CD4-positive, alpha-beta T cell (primary cell): Measurements from ENCODE around the gene FBXO44. TPM values are rescaled to one million over a fixed set of nuclear protein-coding genes. Genes with fewer than 3 reads are reported as not detected.

Source experiments
- ATAC-seq: fragments of 200-7000 bp; cut with Tn5 transposase; one replicate; pipeline ENCODE4 v1.10.0; 2022; ENCODE audit warnings: mild to moderate bottlenecking; ENCODE audit not compliant: poor library complexity
- CTCF ChIA-PET: fragments of 350-600 bp; sonication (Branson Sonifier 250); formaldehyde crosslinking; loops from one replicate; lab custom pipeline; 2021; ENCODE audit warnings: antibody characterized with exemption, inconsistent platforms; lab: Charles Lee
- POLR2A ChIA-PET: fragments of 350-600 bp; sonication (Branson Sonifier 250); formaldehyde crosslinking; loops from one replicate; lab custom pipeline; 2021; ENCODE audit warnings: antibody characterized with exemption, inconsistent platforms; lab: Charles Lee
- DNase-seq, 14 experiments: peaks; one replicate each; pipeline ENCODE4 v3.0.0-alpha.2; 2013 to 2020; ENCODE audit warnings: mixed read lengths in 2 of 14
- H3K27ac ChIP-seq, 2 donors: one replicate each; pipeline versions ENCODE4 v1.5.1 to v1.7.0; 2013; ENCODE audit warnings: low read length in 2 of 2, low read depth in 1 of 2, mild to moderate bottlenecking in 1 of 2
- H3K27me3 ChIP-seq, 2 experiments: 1 replicate in 1 of 2; 2 replicates in 1 of 2; pipeline versions ENCODE4 v1.6.1 to v1.7.0; 2013; ENCODE audit warnings: low read length in 2 of 2, control low read depth in 1 of 2, mild to moderate bottlenecking in 1 of 2, moderate library complexity in 1 of 2; ENCODE audit not compliant: insufficient read depth in 2 of 2, control insufficient read depth in 1 of 2
- H3K36me3 ChIP-seq: one replicate; pipeline ENCODE4 v1.6.1; 2013; ENCODE audit warnings: low read length, control low read depth; ENCODE audit not compliant: insufficient read depth
- H3K4me1 ChIP-seq: one replicate; pipeline ENCODE4 v1.6.1; 2013; ENCODE audit warnings: low read length, control low read depth; ENCODE audit not compliant: insufficient read depth
- H3K4me3 ChIP-seq: one replicate; pipeline ENCODE4 v1.5.1; 2013; ENCODE audit warnings: mild to moderate bottlenecking, low read length, moderate library complexity
- H3K9me3 ChIP-seq, 2 experiments: 1 replicate in 1 of 2; 2 replicates in 1 of 2; pipeline versions ENCODE4 v1.6.1 to v1.7.0; 2013; ENCODE audit warnings: low read length in 2 of 2, mild to moderate bottlenecking in 2 of 2, control low read depth in 1 of 2, moderate library complexity in 1 of 2; ENCODE audit not compliant: control insufficient read depth in 1 of 2, insufficient read depth in 1 of 2
- H3K27ac Mint-ChIP-seq: one replicate; pipeline ENCODE4 v1.8.0; 2020; ENCODE audit warnings: mixed read lengths
- H3K27me3 Mint-ChIP-seq: one replicate; pipeline ENCODE4 v1.8.0; 2021; ENCODE audit warnings: mixed read lengths
- H3K36me3 Mint-ChIP-seq: one replicate; pipeline ENCODE4 v1.8.0; 2021; ENCODE audit warnings: low read depth, mixed read lengths
- H3K4me1 Mint-ChIP-seq: one replicate; pipeline ENCODE4 v1.8.0; 2021; ENCODE audit warnings: low read depth, mixed read lengths
- H3K4me3 Mint-ChIP-seq: one replicate; pipeline ENCODE4 v1.8.0; 2020; ENCODE audit warnings: mild to moderate bottlenecking, mixed read lengths
- H3K9me3 Mint-ChIP-seq: one replicate; pipeline ENCODE4 v1.8.0; 2020; ENCODE audit warnings: mixed read lengths
- CTCF ChIP-seq: fragments of 200-600 bp; IDR thresholded peaks from one replicate; pipeline ENCODE4 v1.8.0; 2022; ENCODE audit warnings: antibody characterized with exemption, mild to moderate bottlenecking
- intact Hi-C, 2 experiments: fragments of 100-400 bp; cut with DNase I in 1 of 2; cut with micrococcal nuclease in 1 of 2; formaldehyde crosslinking; loops; one replicate each; pipeline versions ENCODE4 v1.15.1 to v1.9.0; 2023 to 2025; cut with DNase I, micrococcal nuclease
- total RNA-seq, 174 experiments: library from RNA in 2 of 174; stranded (reverse) in 2 of 174; gene quantifications; one replicate each; pipeline ENCODE4 v1.2.3 and lab custom pipeline; 2021 to 2026

Gene FBXO44
- total RNA-seq, 2 experiments from 2014 or later: 44.9 to 48.4 TPM

GRCh38 chr1:11704194-11704529 lies 49.5 kb downstream of the FBXO44 start:
- CTCF ChIA-PET: no interaction called here
- no peak for DNase-seq
- POLR2A ChIA-PET: no interaction called here
- H3K9me3 Mint-ChIP-seq: no peaks in the 10 kb centered on the region
- Histone ChIP-seq H3K4me3 (no peak overlapping the region), H3K4me1 (no peaks in the 10 kb centered on the region), H3K27ac (no peak overlapping the region), H3K9me3 (no peaks in the 10 kb centered on the region), H3K36me3 (no peaks in the 10 kb centered on the region), H3K27me3 (peaks cover 7 to 21% of the 10 kb centered on the region in 2 experiments)
- no peak for ATAC-seq
- H3K27me3 Mint-ChIP-seq: peaks cover 19% of the 10 kb centered on the region
- H3K36me3 Mint-ChIP-seq: no peaks in the 10 kb centered on the region
- H3K4me1 Mint-ChIP-seq: no peaks in the 10 kb centered on the region
- intact Hi-C loops: no loop called here
- TF ChIP-seq CTCF: no peak
- H3K4me3 Mint-ChIP-seq: no peak overlapping the region
- H3K27ac Mint-ChIP-seq: no peak overlapping the region

GRCh38 chr1:11704691-11705475 lies 50.2 kb downstream of the FBXO44 start:
- Histone ChIP-seq H3K36me3 (no peaks in the 10 kb centered on the region), H3K9me3 (no peaks in the 10 kb centered on the region), H3K27me3 (peaks cover 7 to 21% of the 10 kb centered on the region in 2 experiments), H3K4me3 (no peak overlapping the region), H3K27ac (no peak overlapping the region), H3K4me1 (no peaks in the 10 kb centered on the region)
- DNase-seq (no peak), ATAC-seq (no peak)
- no peak for TF ChIP-seq CTCF
- Mint-ChIP-seq H3K27me3 (peaks cover 19% of the 10 kb centered on the region), H3K9me3 (no peaks in the 10 kb centered on the region), H3K27ac (no peak overlapping the region), H3K36me3 (no peaks in the 10 kb centered on the region), H3K4me1 (no peaks in the 10 kb centered on the region), H3K4me3 (no peak overlapping the region)
- ChIA-PET POLR2A (no interaction called here), CTCF (interaction anchor here (1.4 kb wide), 1 partner anchor 41 kb away, joined by 6 read pairs; the partner anchor contains the start of gene FBXO6)
- intact Hi-C loops: no loop called here

GRCh38 chr1:11705596-11705995 lies 50.9 kb downstream of the FBXO44 start:
- Mint-ChIP-seq H3K27me3 (peaks cover 19% of the 10 kb centered on the region), H3K9me3 (no peaks in the 10 kb centered on the region), H3K36me3 (no peaks in the 10 kb centered on the region), H3K27ac (no peak overlapping the region), H3K4me3 (no peak overlapping the region), H3K4me1 (no peaks in the 10 kb centered on the region)
- POLR2A ChIA-PET: no interaction called here
- ATAC-seq: no peak
- no peaks in the 10 kb centered on the region for H3K4me1 ChIP-seq
- CTCF ChIA-PET: interaction anchor here (1.4 kb wide), 1 partner anchor 42 kb away, joined by 6 read pairs; the partner anchor contains the start of gene FBXO6
- H3K27me3 ChIP-seq: peaks cover 7 to 20% of the 10 kb centered on the region in 2 experiments
- no peak overlapping the region for H3K27ac ChIP-seq
- no peak overlapping the region for H3K4me3 ChIP-seq
- TF ChIP-seq CTCF: no peak
- intact Hi-C loops: no loop called here
- DNase-seq: no peak
- H3K9me3 ChIP-seq: no peaks in the 10 kb centered on the region
- no peaks in the 10 kb centered on the region for H3K36me3 ChIP-seq
